CD4-positive, alpha-beta T cell treated with Interleukin-15 for 1 hour (primary cell): ENCODE results near the gene MRC2.
"Not testable (repeated sequence)": the region's sequence is repeated elsewhere in the genome, so short reads cannot be mapped to it uniquely, and the experiment has no call there.

Source experiments
- DNase-seq: peaks from one replicate; pipeline ENCODE4 v3.0.0-alpha.2; 2020

Gene MRC2

GRCh38 chr17:62613095-62613494 is 14.4 kb upstream of the MRC2 start:
- DNase-seq, result not testable (repeated sequence)

DNA sequence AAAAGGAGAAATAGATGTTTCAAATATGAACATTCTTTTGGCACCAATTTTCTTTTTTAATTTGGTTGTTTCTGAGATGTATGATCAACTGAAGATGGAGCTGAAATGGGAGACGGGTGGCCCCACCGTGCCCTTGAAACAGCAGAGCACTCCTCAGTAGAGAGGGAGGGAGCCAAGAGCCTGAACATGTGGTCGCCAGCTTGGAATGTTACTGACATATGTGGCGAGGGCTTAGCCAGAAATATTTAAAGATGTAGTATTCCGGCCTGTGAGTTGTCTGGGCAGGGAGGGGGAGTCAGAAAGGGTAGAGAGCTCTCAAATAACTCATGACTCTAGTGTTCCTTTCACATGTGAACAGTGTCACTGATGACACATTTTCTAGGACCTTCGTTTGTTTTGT is 13.3 kb upstream of the MRC2 start:
- no peak for DNase-seq

DNA sequence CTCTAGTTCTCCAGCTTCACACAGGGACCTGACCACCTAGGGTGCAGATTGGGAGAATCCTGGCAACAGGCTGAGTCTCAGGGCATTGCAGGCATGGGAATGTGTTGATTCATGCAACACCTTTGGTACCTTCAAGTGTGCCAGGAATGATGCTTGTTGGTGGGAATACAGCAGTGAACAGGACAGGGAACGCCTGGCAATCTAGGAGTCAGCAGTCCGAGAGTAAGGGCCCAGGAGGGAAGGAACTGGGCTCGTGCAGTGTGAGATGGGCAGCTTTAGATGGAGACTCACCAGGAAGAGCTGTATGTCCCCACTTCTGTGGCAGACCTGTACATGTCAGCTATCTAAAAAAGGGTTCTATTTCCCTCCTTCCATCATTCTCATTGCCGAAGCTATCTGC is 12.0 kb upstream of the MRC2 start:
- DNase-seq, result no peak

DNA sequence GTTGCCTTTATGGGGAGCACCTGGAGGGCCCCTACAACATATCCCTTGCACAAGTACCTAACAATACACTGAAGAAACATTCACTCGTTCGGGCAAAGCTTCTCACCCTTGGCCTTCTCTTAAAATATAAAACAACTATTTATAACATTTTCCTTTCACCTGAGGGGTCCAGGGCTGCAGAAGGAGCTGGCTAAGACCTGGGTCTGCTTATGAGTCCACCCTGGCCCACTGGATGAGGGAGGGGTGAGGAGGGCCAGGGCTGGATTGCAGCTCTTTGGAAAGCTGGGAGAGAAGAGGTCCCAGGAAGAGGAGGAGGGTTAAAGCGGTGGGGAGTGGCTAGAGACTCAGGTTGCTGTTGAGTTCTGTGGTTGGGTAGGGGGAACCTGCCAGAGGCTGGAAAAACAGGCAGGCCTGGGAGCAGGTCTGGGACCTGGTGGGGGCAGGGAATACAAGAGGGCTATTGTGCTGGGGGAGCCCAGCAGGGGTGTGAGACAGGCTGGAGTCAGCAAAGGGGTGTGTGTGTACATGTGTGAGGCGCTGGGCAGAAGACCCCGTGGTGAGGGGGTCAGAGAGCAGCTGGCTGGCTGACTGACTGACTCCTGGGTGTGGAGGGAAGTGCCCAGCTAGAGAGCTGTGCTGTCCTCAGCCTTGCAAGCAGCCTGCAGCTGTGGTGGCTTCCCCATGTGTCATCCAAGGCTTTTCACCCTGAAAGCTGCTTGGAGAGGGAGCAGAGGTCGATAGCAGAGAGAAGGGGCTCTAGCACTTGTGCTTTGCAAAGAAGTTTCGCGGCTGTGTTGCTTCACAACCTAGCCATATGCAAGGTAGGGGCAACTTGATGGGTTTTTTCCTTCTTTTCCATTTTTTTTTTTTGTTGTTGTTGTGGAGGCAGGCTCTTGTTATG is 10.2 kb upstream of the MRC2 start:
- DNase-seq, result no peak

DNA sequence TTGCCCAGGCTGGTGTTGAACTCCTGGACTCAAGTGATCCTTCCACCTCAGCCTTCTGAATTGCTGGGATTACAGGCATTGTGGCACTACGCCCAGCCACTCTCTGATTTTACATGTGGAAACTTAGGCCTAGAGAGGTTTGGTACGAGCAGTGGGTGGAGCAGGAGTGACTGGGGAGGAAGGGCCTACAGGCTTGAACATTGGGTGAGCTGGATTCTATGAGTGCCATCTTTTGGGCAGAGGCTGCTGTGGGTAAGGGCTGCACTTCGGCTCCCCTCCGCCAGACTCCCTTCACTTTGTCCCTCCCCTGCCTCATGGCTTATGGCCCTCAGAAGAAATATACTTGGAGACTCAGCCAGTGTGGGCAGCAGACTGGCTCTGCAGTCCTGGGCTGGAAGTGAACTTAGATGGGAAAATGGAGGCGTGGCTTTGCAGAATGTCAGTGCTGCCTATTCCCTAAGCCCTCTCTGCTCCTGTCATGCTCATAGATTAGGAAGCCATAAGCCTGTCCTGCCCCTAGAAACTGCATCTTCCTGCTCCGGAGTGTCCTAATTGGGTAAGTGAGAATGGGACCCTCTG is 9.5 kb upstream of the MRC2 start:
- no peak for DNase-seq

DNA sequence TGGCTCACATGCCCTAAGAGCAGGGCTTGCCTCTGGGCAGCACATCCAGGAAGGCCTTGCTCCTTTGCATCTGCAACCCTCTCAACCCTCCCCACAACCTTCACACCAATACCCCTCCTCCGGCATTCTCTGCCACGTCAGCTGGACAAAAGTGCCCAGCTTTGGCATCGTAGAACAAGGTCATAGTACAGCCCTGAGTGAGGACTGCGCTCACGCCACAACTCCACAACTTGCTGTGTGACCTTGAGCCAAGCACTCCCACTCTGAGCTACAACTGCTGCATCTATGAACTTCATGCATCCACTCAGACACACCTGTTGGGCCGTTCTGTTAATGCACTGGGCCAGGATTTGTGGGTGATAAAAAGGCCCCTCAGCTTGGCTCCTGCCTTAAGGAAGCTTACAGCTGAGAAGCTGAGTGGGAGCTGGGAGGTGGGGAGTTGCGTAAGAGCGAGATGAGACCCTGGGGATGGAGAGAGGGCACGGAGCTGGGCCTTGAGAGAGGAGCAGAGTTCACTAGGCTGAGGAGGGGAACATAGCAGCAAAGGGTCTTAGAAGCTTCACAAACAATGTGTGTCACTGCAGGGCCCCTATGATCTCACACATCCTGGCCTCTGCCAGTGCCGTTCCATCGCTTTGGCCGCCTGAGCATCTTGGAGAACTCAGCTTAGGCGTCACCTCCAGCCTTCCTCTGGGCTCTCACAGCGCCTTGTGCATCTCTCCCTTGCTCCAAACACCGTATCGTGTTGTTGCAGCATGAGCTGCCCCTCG is 8.6 kb upstream of the MRC2 start:
- DNase-seq, result no peak

GRCh38 chr17:62619417-62620155 is 7.9 kb upstream of the MRC2 start:
- DNase-seq, result no peak

GRCh38 chr17:62621223-62621622 is 6.2 kb upstream of the MRC2 start:
- DNase-seq, result no peak

- no peak for DNase-seq
Observed at GRCh38 chr17:62625184-62625869, 2.1 kb upstream of the MRC2 start.

DNA sequence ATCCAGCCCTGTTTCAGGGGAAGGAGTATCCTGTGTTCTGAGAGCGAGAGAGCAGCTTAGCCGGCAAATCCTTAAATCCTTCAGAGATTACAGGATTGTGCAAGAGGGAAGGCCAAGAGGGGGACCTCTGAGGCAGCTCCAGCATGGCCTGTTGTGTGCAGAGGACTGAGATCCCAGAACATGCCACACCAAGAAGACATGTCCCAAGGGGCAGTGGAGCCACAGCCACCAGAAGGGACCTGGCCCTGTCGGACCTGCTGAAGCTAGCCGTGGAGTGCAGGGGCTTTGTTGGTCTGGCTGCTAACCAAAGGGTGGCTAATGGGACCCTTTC is 1.6 kb upstream of the MRC2 start:
- DNase-seq, result no peak

DNA sequence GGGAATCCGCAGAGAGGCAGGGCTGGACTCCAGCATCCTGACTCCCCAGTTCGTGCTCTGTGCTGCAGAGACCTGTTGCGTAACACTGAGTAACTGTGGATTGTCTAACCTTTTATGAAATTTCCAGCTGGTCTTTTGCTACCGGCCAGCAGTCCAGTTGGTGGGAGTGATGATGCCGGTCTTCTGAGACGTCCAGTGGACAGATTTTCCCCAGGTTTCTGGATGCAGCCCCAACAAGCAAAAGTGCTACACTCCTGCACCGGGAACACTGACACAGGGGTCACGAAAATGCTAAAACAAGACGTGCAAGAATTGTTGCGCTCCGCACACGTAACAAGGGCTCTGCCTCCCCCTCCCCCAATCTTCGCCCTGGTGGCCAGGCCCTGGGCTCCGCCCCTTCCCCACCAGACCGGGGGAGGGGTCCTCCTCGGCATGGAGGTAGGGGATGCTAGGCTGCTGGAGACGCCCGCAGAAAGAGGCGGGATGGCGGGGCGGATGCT is 701 bp upstream of the MRC2 start:
- no peak for DNase-seq

- DNase-seq, result no peak
Observed at GRCh38 chr17:62627904-62628633, 599 bp downstream of the MRC2 start.

DNA sequence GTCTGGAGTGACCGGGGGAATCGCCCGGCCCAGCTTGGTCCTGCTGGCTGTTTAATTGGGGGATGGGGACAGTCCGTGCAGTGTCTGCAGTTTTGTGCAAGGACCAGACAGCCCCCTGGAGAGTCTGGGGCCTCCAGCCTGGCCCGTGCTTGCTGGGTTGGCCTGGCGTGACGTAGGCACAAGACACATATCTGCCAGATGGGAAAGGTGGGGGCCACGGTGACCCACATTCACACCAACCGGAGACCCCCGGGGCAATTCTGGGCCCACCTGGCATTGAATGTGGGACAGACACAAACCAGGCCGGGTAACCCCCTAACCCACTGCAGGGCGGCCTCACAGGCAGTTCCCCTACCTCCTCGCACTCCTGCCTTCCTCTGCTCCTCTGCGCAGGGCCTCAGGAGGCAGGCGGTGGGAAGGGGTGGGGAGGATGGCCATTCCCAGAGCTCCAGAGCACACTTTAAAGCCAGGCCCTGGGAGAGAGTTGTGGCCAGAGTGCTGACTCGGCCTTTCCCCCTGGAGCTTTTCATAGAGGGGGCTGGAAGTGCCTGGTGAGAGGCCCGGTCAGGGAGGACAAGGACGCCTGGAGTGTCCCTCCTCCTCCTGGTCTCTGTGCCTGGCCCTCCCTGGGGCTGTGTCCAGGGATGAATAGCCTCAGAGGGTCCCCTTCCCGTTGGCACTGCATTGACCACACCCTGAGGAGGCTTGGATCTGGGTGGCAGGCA is 1.5 kb downstream of the MRC2 start:
- no peak for DNase-seq

- no peak for DNase-seq
Observed at GRCh38 chr17:62629556-62630364, 2.3 kb downstream of the MRC2 start.

- DNase-seq, result no peak
Observed at GRCh38 chr17:62630365-62631085, 3.1 kb downstream of the MRC2 start.

GRCh38 chr17:62631086-62631935 is 3.8 kb downstream of the MRC2 start:
- DNase-seq, result no peak

DNA sequence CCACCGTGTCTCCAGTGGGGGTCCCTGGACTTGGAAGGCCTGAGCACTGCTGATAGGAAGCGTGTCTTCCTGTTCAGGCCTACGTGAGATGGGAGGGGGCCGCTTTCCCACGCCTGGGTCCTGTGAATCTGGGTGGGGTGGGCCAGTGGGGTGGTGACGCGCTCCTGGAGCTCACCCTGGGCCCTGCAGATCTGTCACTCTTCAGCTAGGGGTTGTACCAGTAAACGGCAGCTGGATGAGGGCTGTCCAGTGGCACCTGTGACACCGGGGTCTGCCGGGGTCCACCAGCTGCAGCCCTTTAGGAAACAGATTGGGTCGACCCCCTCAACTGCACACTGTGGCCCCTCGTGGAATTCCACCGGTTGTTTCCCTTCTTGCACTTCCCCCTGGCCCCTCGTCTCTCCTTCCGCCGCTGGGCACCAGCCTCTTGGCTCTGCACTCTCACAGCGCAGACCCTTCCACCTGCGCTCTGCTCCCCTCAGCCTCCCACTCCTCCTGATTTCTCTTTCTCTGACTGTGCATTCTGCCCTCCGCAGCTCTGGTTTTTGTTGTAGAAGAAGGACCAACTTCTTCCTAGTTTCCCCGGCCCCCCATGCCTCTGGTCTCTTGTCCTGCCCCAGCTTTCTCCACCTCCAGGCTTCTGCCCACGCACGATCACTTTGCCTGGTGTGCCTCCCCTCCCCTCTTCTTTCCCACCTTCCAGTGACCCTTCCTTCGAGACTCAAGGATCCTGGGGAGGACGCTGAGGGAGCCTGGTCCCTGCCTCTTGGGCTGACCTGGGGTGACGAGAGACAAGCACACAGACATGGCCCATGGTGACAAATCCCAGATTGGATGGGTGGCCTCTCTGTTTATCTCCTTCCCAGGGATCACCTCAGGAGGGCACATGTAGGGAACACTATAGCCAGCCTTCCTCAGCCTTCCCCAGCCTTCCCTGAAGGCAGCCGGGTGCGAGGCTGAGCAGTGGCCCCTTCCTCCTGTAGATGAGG is 4.8 kb downstream of the MRC2 start:
- no peak for DNase-seq
